H54 (cell line): ENCODE results near the gene MAP2K4.
A peak's percentile ranks its signal among the peaks of the same experiment; 100 is the strongest.
"Not testable (repeated sequence)": the region's sequence is repeated elsewhere in the genome, so short reads cannot be mapped to it uniquely, and the experiment has no call there.

ENCODE experiments used
- DNase-seq: peaks from one replicate; pipeline ENCODE4 v3.0.0; 2011; ENCODE audit warnings: low spot score, mixed read lengths; ENCODE audit not compliant: insufficient read length
- FAIRE-seq: peaks from 3 replicates; lab custom pipeline; 2011; peaks lifted over from hg19 to GRCh38; lab: Jason Lieb, UNC
- POLR2A ChIP-seq: IDR thresholded peaks from 2 replicates; pipeline ENCODE4 v1.6.1; 2011; ENCODE audit warnings: low read depth, mild to moderate bottlenecking, low read length

MAP2K4 gene

GRCh38 chr17:12020642-12021622 lies at the start of gene MAP2K4:
Gene MAP2K4, plus strand, starts transcription at chr17:12020877. Its CDS starts 10 bp downstream, at chr17:12020887.
- DNase-seq: peak; percentile 87
- FAIRE-seq: no peak
- peak; percentile 86 for TF ChIP-seq POLR2A

GRCh38 chr17:11972741-11973140 lies 47.9 kb upstream of the MAP2K4 start:
- not testable (repeated sequence) for FAIRE-seq, DNase-seq

- no peak for TF ChIP-seq POLR2A
- no peak for FAIRE-seq
- DNase-seq: no peak
Observed at GRCh38 chr17:11979795-11980194, 40.9 kb upstream of the MAP2K4 start.

- FAIRE-seq (no peak), DNase-seq (no peak)
- no peak for TF ChIP-seq POLR2A
Observed at GRCh38 chr17:11980813-11981212, 39.9 kb upstream of the MAP2K4 start.

- DNase-seq (no peak), FAIRE-seq (no peak)
- TF ChIP-seq POLR2A: no peak
Observed at GRCh38 chr17:11981862-11982261, 38.8 kb upstream of the MAP2K4 start.

GRCh38 chr17:11986179-11986941 lies 34.3 kb upstream of the MAP2K4 start:
- FAIRE-seq: no peak
- TF ChIP-seq POLR2A: no peak
- DNase-seq: no peak

GRCh38 chr17:11986942-11987329 lies 33.7 kb upstream of the MAP2K4 start:
- FAIRE-seq: peak; percentile 84
- peak; percentile 19 for DNase-seq
- TF ChIP-seq POLR2A: no peak

GRCh38 chr17:11990363-11990983 lies 30.2 kb upstream of the MAP2K4 start:
- DNase-seq (no peak), FAIRE-seq (no peak)
- no peak for TF ChIP-seq POLR2A

- no peak for FAIRE-seq
- TF ChIP-seq POLR2A: no peak
- no peak for DNase-seq
Observed at GRCh38 chr17:11991461-11991860, 29.2 kb upstream of the MAP2K4 start.

GRCh38 chr17:11996722-11997146 lies 23.9 kb upstream of the MAP2K4 start:
- DNase-seq (peak; percentile 15), FAIRE-seq (no peak)
- TF ChIP-seq POLR2A: no peak

GRCh38 chr17:11997147-11997971 lies 23.3 kb upstream of the MAP2K4 start, which contains the start of gene ZNF18:
Gene ZNF18, minus strand, starts transcription at chr17:11997475. Its CDS starts 4,646 bp downstream, at chr17:11992829.
- DNase-seq (peak; percentile 93), FAIRE-seq (peak; percentile 89)
- peak; percentile 97 for TF ChIP-seq POLR2A

- TF ChIP-seq POLR2A: no peak
- FAIRE-seq (no peak), DNase-seq (no peak)
Observed at GRCh38 chr17:11997972-11998233, 22.8 kb upstream of the MAP2K4 start.

- FAIRE-seq (no peak), DNase-seq (no peak)
- no peak for TF ChIP-seq POLR2A
Observed at GRCh38 chr17:11999696-12000095, 21.0 kb upstream of the MAP2K4 start.
